ENCODE measurements around the gene DDX56.

- TF ChIP-seq CTCF (conservative IDR thresholded peaks at IDR 0.05; ENCODE audit: low read depth, low read length) (no peak), EZH2phosphoT487 (IDR thresholded peaks at IDR 0.05; ENCODE audit: borderline replicate concordance, low read length) (no peak), EZH2 (IDR thresholded peaks at IDR 0.05; ENCODE audit: low read length, unreplicated experiment) (no peak)
These were observed 25.5 kb upstream of the DDX56 start for GRCh38 chr7:44599222-44599621.
